ENCODE measurements around the gene PROSER2. TPM values are rescaled to one million over a fixed set of nuclear protein-coding genes. Genes with fewer than 3 reads are reported as not detected.

PROSER2 gene
- total and polyA plus RNA-seq, 2 donors (not counting 3 experiments of a cell fraction or from before 2014, with no cell fraction given) = 5.9 to 22.6 TPM

- H3K9me1 ChIP-seq (replicated peaks; ENCODE audit: control insufficient read depth, extremely low read depth, insufficient read depth, low read length) = no peaks in the 10 kb centered on the region
- no peak overlapping the region for H3K9ac ChIP-seq (replicated peaks; ENCODE audit: extremely low read depth, insufficient read depth, low read length)
- TF ChIP-seq GATA2 (IDR thresholded peaks at IDR 0.05; ENCODE audit: insufficient read depth, insufficient read length, low read depth, low read length) = no peak
- TF ChIP-seq MAX (IDR thresholded peaks at IDR 0.05; ENCODE audit: insufficient read depth, insufficient read length) = no peak
- TF ChIP-seq CTCF (IDR thresholded peaks at IDR 0.05; ENCODE audit: extremely low read depth in 1 of 2, insufficient read depth in 1 of 2, low read depth in 1 of 2, low read length in 2 of 2) = no peak
- TF ChIP-seq MYC (IDR thresholded peaks at IDR 0.05; ENCODE audit: low read depth, low read length) = no peak
- TF ChIP-seq POLR2AphosphoS5 (IDR thresholded peaks at IDR 0.05; ENCODE audit: insufficient read depth, low read depth, low read length) = no peak
- TF ChIP-seq JUN (IDR thresholded peaks at IDR 0.05; ENCODE audit: borderline replicate concordance, insufficient read depth, insufficient read length, low read depth) = no peak
- TF ChIP-seq POLR2A (IDR thresholded peaks at IDR 0.05; ENCODE audit: low read depth, low read length) = no peak
- TF ChIP-seq FOS (IDR thresholded peaks at IDR 0.05; ENCODE audit: borderline replicate concordance, insufficient read depth, low read length) = no peak
- no peak for TF ChIP-seq EZH2 (IDR thresholded peaks at IDR 0.05; ENCODE audit: borderline replicate concordance, low read depth, low read length, severe bottlenecking)
- dilution Hi-C loops (cut with MboI; ENCODE audit: extremely low pct_ligation_motif_present, low sequenced_read_pairs) (no loop called here), intact Hi-C loops (cut with micrococcal nuclease) (no loop called here)
- FAIRE-seq (no peak), DNase-seq (ENCODE audit: low read depth, low spot score) (no peak)
- peaks cover 4% of the 10 kb centered on the region in 2 experiments for H3K27me3 ChIP-seq (ENCODE audit: control insufficient read depth in 2 of 2, insufficient read depth in 2 of 2, low read length in 2 of 2)
- H4K20me1 ChIP-seq (replicated peaks; ENCODE audit: control insufficient read depth, extremely low read depth, insufficient read depth, low read length) = no peaks in the 10 kb centered on the region
- no peaks in the 10 kb centered on the region for H3K9me3 ChIP-seq (replicated peaks; ENCODE audit: control insufficient read depth, insufficient read depth, low read length)
- H3K36me3 ChIP-seq (ENCODE audit: control insufficient read depth in 2 of 2, extremely low read depth in 1 of 2, insufficient read depth in 2 of 2, low read length in 2 of 2) = no peaks in the 10 kb centered on the region
- no TSS peak for BruUV-seq (replicated peaks)
- no peak overlapping the region for H3K4me3 ChIP-seq (replicated peaks in 1 of 3; ENCODE audit: insufficient read depth in 1 of 3, low read depth in 1 of 3, low read length in 3 of 3)
- H2AFZ ChIP-seq (ENCODE audit: low read depth, low read length) = no peak overlapping the region
- H3K79me2 ChIP-seq (ENCODE audit: control insufficient read depth, insufficient read depth, low read length) = no peaks in the 10 kb centered on the region
- no peak overlapping the region for H3K27ac ChIP-seq (ENCODE audit: insufficient read depth, low read depth, low read length)
- ChIA-PET CTCF (interaction anchor here (2.9 to 3.9 kb wide), 3 partner anchors 11 to 199 kb away, joined by 10 to 43 read pairs (median 31); no protein-coding TSS in a partner anchor), POLR2A (no interaction called here)
- no peak overlapping the region for H3K4me2 ChIP-seq (ENCODE audit: insufficient read depth, low read length)
- H3K4me1 ChIP-seq (ENCODE audit: control insufficient read depth, extremely low read depth, insufficient read depth, low read length) = no peaks in the 10 kb centered on the region
Observed at GRCh38 chr10:11787846-11788245, 35.3 kb upstream of the PROSER2 start.
